Liver (tissue), 9 donors: ENCODE data around the gene CPA2. TPM values are rescaled to one million over a fixed set of nuclear protein-coding genes. Genes with fewer than 3 reads are reported as not detected.
"Not testable (repeated sequence)": the region's sequence is repeated elsewhere in the genome, so short reads cannot be mapped to it uniquely, and the experiment has no call there.

ENCODE experiments used
- DNase-seq: peaks from one replicate; pipeline ENCODE4 v3.0.0-alpha.2; 2017; ENCODE audit warnings: low spot score
- H3K27ac ChIP-seq, 2 donors: one replicate each; pipeline ENCODE4 v1.7.0; 2013; ENCODE audit warnings: inconsistent platforms in 2 of 2, low read length in 2 of 2, control low read depth in 1 of 2, low read depth in 1 of 2, mild to moderate bottlenecking in 1 of 2
- H3K27me3 ChIP-seq, 4 donors: one replicate each; pipeline versions ENCODE4 v1.6.1 to v1.7.0; 2013; ENCODE audit warnings: low read length in 3 of 4, inconsistent platforms in 1 of 4, mild to moderate bottlenecking in 1 of 4, moderate library complexity in 1 of 4; ENCODE audit not compliant: control insufficient read depth in 4 of 4, insufficient read depth in 4 of 4
- H3K36me3 ChIP-seq, 4 donors: one replicate each; pipeline versions ENCODE4 v1.6.1 to v1.7.0; 2013; ENCODE audit warnings: low read length in 3 of 4, mild to moderate bottlenecking in 3 of 4, low read depth in 1 of 4, moderate library complexity in 1 of 4; ENCODE audit not compliant: control insufficient read depth in 4 of 4, insufficient read depth in 3 of 4
- H3K4me1 ChIP-seq, 4 donors: one replicate each; pipeline versions ENCODE4 v1.6.1 to v1.7.0; 2013; ENCODE audit warnings: low read length in 3 of 4, mild to moderate bottlenecking in 3 of 4, moderate library complexity in 1 of 4; ENCODE audit not compliant: control insufficient read depth in 4 of 4, insufficient read depth in 4 of 4
- H3K4me3 ChIP-seq, 3 donors: one replicate each; pipeline versions ENCODE4 v1.6.1 to v1.7.0; 2013; ENCODE audit warnings: low read length in 3 of 3, control low read depth in 1 of 3, low read depth in 1 of 3, mild to moderate bottlenecking in 1 of 3
- H3K9ac ChIP-seq, 2 donors: one replicate each; pipeline ENCODE4 v1.7.0; 2013; ENCODE audit warnings: low read length in 2 of 2, mild to moderate bottlenecking in 2 of 2, moderate library complexity in 2 of 2, control low read depth in 1 of 2, low read depth in 1 of 2
- H3K9me3 ChIP-seq, 4 donors: one replicate each; pipeline versions ENCODE4 v1.6.1 to v1.7.0; 2013; ENCODE audit warnings: low read length in 3 of 4; ENCODE audit not compliant: control insufficient read depth in 4 of 4
- ATF3 ChIP-seq: IDR thresholded peaks from 2 replicates; pipeline ENCODE4 v1.6.1; 2016; ENCODE audit warnings: antibody characterized with exemption
- EGR1 ChIP-seq, 2 donors: IDR thresholded peaks; 2 replicates each; pipeline ENCODE4 v1.6.1; 2016 to 2018; ENCODE audit warnings: antibody characterized with exemption in 2 of 2, low read depth in 2 of 2
- FOXA1 ChIP-seq: IDR thresholded peaks from 2 replicates; pipeline ENCODE4 v1.6.1; 2016; ENCODE audit warnings: antibody characterized with exemption
- FOXA2 ChIP-seq: IDR thresholded peaks from 2 replicates; pipeline ENCODE4 v1.6.1; 2016; ENCODE audit warnings: antibody characterized with exemption
- GABPA ChIP-seq, 2 donors: IDR thresholded peaks in 1 of 2; conservative IDR thresholded peaks in 1 of 2; 2 replicates each; pipeline ENCODE4 v1.6.1; 2016; ENCODE audit warnings: antibody characterized with exemption in 2 of 2, mild to moderate bottlenecking in 1 of 2, moderate library complexity in 1 of 2
- HNF4A ChIP-seq, 2 donors: conservative IDR thresholded peaks; 2 replicates each; pipeline ENCODE4 v1.6.1; 2016; ENCODE audit warnings: antibody characterized with exemption in 2 of 2, mild to moderate bottlenecking in 2 of 2
- HNF4G ChIP-seq: IDR thresholded peaks from 2 replicates; pipeline ENCODE4 v1.6.1; 2016; ENCODE audit warnings: antibody characterized with exemption
- JUND ChIP-seq, 2 donors: IDR thresholded peaks; 2 replicates each; pipeline ENCODE4 v1.6.1; 2016; ENCODE audit warnings: antibody characterized with exemption in 2 of 2
- NR2F2 ChIP-seq: IDR thresholded peaks from 2 replicates; pipeline ENCODE4 v1.6.1; 2016; ENCODE audit warnings: antibody characterized with exemption
- RAD21 ChIP-seq, 2 donors: IDR thresholded peaks; 2 replicates each; pipeline ENCODE4 v1.6.1; 2016; ENCODE audit warnings: antibody characterized with exemption in 2 of 2, mild to moderate bottlenecking in 2 of 2
- RXRA ChIP-seq, 2 donors: IDR thresholded peaks; 2 replicates each; pipeline ENCODE4 v1.6.1; 2017 to 2018; ENCODE audit warnings: antibody characterized with exemption in 2 of 2, mild to moderate bottlenecking in 1 of 2
- SP1 ChIP-seq: IDR thresholded peaks from 2 replicates; pipeline ENCODE4 v1.6.1; 2018; ENCODE audit warnings: antibody characterized with exemption, mild to moderate bottlenecking
- TAF1 ChIP-seq: conservative IDR thresholded peaks from 2 replicates; pipeline ENCODE4 v1.6.1; 2016; ENCODE audit warnings: antibody characterized with exemption, mild to moderate bottlenecking
- YY1 ChIP-seq: IDR thresholded peaks from 2 replicates; pipeline ENCODE4 v1.6.1; 2016; ENCODE audit warnings: antibody characterized with exemption, mild to moderate bottlenecking
- WGBS: extraction: QIAGEN DNeasy Blood & Tissue Kit; methylation state at CpG from one replicate; pipeline ENCODE4 v1.1.7; 2013; 5-methylcytosine and 5-hydroxymethylcytosine counted together
- polyA plus RNA-seq, 2 donors: library from polyadenylated mRNA; stranded (reverse) in 1 of 2; unstranded in 1 of 2; fragments of 200-250 nt in 1 of 2; fragments of >200 nt in 1 of 2; fragmentation: Nextera tagmentation in 1 of 2; extraction: Ambion mirVana in 1 of 2; gene quantifications; one replicate each; pipeline versions ENCODE4 v1.2.1 to v1.2.3, GENCODE V29; 2013 to 2015
- total RNA-seq, 2 donors: library from RNA; depleted of rRNA; stranded (reverse); fragments of >200 nt; gene quantifications; one replicate each; pipeline ENCODE4 v1.2.3, GENCODE V29; 2014
- TF ChIP-seq, protein P1 (sequence below): IDR thresholded peaks from 2 replicates; pipeline ENCODE4 v1.6.1; 2016; ENCODE audit warnings: antibody characterized with exemption
- TF ChIP-seq, protein P2 (sequence below): IDR thresholded peaks from 2 replicates; pipeline ENCODE4 v1.6.1; 2016; ENCODE audit warnings: antibody characterized with exemption, mild to moderate bottlenecking
- TF ChIP-seq, protein P3 (sequence below): IDR thresholded peaks from 2 replicates; pipeline ENCODE4 v1.6.1; 2016; ENCODE audit warnings: antibody characterized with exemption
- TF ChIP-seq, protein P4 (sequence below): fragments of 150-350 bp; IDR thresholded peaks from 2 replicates; pipeline ENCODE4 v1.5.1; 2017; ENCODE audit warnings: improper control_type of control experiment, low read depth, low read length; ENCODE audit not compliant: missing input control
- donor health status: healthy.
- donor health status: healthy.
- donor health status: healthy.
- donor health status: healthy.
- donor health status: healthy.

Gene CPA2
- total and polyA plus RNA-seq, 4 donors, result not detected

GRCh38 chr7:130314305-130314704, 47.6 kb downstream of the CPA2 start:
- WGBS, result 74% methylated on average over 6 of the region's 6 CpGs
- Histone ChIP-seq H3K9ac (no peak overlapping the region), H3K36me3 (no peaks in the 10 kb centered on the region), H3K27me3 (no peaks in the 10 kb centered on the region), H3K4me1 (no peaks in the 10 kb centered on the region), H3K27ac (no peak overlapping the region), H3K4me3 (no peak overlapping the region), H3K9me3 (no peaks in the 10 kb centered on the region)
- no peak for DNase-seq
- TF ChIP-seq, protein P1, sequence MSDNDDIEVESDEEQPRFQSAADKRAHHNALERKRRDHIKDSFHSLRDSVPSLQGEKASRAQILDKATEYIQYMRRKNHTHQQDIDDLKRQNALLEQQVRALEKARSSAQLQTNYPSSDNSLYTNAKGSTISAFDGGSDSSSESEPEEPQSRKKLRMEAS, result no peak
- TF ChIP-seq NR2F2 (peak; percentile 90), RAD21 (IDR thresholded peaks at IDR 0.05) (peak in 1 of 2 donors; percentile 15)

DNA sequence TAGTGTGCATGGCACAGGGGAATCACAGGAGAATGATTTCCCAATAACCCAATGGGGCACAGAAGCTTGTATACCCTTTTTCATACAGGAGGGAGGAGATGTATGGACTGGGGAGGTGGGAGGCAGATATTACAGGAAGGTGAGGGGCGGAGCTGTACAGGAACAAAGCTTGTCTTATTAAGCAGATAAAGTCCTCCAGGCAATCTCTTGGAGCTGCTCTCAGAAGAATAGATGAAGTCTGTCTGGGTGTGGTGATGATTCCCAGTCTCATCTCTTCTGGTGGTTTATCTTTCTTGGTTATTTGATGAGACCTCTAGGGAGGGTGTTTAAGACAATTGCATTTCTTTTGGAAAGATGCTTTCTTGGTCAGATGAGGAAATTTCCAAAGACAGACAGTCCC, 52.9 kb downstream of the CPA2 start:
- Histone ChIP-seq H3K9ac (no peak overlapping the region), H3K27me3 (no peaks in the 10 kb centered on the region), H3K4me1 (no peaks in the 10 kb centered on the region), H3K27ac (no peak overlapping the region), H3K4me3 (no peak overlapping the region), H3K9me3 (no peaks in the 10 kb centered on the region), H3K36me3 (no peaks in the 10 kb centered on the region)
- no peak for DNase-seq
- WGBS, result 88% methylated on average over 1 of the region's 1 CpG
- TF ChIP-seq, protein P2, sequence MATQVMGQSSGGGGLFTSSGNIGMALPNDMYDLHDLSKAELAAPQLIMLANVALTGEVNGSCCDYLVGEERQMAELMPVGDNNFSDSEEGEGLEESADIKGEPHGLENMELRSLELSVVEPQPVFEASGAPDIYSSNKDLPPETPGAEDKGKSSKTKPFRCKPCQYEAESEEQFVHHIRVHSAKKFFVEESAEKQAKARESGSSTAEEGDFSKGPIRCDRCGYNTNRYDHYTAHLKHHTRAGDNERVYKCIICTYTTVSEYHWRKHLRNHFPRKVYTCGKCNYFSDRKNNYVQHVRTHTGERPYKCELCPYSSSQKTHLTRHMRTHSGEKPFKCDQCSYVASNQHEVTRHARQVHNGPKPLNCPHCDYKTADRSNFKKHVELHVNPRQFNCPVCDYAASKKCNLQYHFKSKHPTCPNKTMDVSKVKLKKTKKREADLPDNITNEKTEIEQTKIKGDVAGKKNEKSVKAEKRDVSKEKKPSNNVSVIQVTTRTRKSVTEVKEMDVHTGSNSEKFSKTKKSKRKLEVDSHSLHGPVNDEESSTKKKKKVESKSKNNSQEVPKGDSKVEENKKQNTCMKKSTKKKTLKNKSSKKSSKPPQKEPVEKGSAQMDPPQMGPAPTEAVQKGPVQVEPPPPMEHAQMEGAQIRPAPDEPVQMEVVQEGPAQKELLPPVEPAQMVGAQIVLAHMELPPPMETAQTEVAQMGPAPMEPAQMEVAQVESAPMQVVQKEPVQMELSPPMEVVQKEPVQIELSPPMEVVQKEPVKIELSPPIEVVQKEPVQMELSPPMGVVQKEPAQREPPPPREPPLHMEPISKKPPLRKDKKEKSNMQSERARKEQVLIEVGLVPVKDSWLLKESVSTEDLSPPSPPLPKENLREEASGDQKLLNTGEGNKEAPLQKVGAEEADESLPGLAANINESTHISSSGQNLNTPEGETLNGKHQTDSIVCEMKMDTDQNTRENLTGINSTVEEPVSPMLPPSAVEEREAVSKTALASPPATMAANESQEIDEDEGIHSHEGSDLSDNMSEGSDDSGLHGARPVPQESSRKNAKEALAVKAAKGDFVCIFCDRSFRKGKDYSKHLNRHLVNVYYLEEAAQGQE, result no peak
- TF ChIP-seq HNF4A (conservative IDR thresholded peaks at IDR 0.05) (no peak), FOXA1 (no peak), FOXA2 (no peak), YY1 (no peak), GABPA (IDR thresholded peaks at IDR 0.05 in 1 of 2, conservative IDR thresholded peaks at IDR 0.05 in 1 of 2) (no peak), RAD21 (IDR thresholded peaks at IDR 0.05) (no peak), ATF3 (no peak), JUND (IDR thresholded peaks at IDR 0.05) (no peak), TAF1 (no peak), SP1 (no peak), HNF4G (no peak), NR2F2 (no peak), EGR1 (IDR thresholded peaks at IDR 0.05; ENCODE audit: low read depth in 2 of 2) (no peak), RXRA (IDR thresholded peaks at IDR 0.05) (no peak)
- TF ChIP-seq, protein P3, sequence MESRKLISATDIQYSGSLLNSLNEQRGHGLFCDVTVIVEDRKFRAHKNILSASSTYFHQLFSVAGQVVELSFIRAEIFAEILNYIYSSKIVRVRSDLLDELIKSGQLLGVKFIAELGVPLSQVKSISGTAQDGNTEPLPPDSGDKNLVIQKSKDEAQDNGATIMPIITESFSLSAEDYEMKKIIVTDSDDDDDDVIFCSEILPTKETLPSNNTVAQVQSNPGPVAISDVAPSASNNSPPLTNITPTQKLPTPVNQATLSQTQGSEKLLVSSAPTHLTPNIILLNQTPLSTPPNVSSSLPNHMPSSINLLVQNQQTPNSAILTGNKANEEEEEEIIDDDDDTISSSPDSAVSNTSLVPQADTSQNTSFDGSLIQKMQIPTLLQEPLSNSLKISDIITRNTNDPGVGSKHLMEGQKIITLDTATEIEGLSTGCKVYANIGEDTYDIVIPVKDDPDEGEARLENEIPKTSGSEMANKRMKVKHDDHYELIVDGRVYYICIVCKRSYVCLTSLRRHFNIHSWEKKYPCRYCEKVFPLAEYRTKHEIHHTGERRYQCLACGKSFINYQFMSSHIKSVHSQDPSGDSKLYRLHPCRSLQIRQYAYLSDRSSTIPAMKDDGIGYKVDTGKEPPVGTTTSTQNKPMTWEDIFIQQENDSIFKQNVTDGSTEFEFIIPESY, result no peak
- TF ChIP-seq, protein P4, sequence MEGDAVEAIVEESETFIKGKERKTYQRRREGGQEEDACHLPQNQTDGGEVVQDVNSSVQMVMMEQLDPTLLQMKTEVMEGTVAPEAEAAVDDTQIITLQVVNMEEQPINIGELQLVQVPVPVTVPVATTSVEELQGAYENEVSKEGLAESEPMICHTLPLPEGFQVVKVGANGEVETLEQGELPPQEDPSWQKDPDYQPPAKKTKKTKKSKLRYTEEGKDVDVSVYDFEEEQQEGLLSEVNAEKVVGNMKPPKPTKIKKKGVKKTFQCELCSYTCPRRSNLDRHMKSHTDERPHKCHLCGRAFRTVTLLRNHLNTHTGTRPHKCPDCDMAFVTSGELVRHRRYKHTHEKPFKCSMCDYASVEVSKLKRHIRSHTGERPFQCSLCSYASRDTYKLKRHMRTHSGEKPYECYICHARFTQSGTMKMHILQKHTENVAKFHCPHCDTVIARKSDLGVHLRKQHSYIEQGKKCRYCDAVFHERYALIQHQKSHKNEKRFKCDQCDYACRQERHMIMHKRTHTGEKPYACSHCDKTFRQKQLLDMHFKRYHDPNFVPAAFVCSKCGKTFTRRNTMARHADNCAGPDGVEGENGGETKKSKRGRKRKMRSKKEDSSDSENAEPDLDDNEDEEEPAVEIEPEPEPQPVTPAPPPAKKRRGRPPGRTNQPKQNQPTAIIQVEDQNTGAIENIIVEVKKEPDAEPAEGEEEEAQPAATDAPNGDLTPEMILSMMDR, result no peak
- TF ChIP-seq, protein P1, result no peak

DNA sequence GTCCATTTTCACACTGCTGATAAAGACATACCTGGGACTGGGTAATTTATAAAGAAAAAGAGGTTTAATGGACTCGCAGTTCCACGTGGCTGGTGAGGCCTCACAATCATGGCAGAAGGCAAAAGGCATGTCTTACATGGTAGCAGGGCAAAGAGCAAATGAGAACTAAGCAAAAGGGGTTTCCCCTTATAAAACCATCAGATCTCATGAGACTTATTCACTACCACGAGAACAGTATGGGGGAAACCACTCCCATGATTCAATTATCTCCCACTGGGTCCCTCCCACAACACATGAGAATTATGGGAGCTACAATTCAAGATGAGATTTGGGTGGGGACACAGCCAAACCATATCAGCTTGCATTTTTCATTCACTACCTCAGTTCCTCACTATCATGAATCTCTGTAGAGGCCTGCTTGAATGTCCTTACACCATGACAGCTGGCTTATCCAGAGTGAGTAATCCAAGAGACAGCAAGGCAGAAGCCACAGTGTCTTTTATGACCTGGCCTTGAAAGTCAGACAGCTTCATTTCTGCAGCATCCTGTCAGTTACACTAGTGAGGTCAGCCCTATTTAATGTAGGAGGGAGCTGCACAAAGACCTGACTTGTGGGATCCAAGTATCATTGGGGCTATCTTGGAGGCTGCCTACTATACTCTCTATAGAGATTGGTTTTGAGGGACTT, 55.0 kb downstream of the CPA2 start:
- not testable (repeated sequence) for DNase-seq, H3K36me3 ChIP-seq, H3K9me3 ChIP-seq, H3K27me3 ChIP-seq, H3K4me3 ChIP-seq, H3K27ac ChIP-seq, H3K4me1 ChIP-seq, H3K9ac ChIP-seq
- 89% methylated on average over 3 of the region's 3 CpGs for WGBS
